HG03103 (cell line): ENCODE results near the gene SLC25A39.
"Not testable (repeated sequence)": the region's sequence is repeated elsewhere in the genome, so short reads cannot be mapped to it uniquely, and the experiment has no call there.

Experiments
- ATAC-seq: cut with Tn5 transposase; IDR thresholded peaks from one replicate; pipeline ENCODE4 v1.9.1; 2021; ENCODE audit warnings: low read depth; ENCODE audit not compliant: unreplicated experiment

The SLC25A39 gene

GRCh38 chr17:44354582-44355561 is 30.2 kb upstream of the SLC25A39 start:
- no peak for ATAC-seq

GRCh38 chr17:44353672-44354331 is 29.2 kb upstream of the SLC25A39 start:
- ATAC-seq, result no peak

- ATAC-seq, result no peak
Measured at GRCh38 chr17:44352828-44353671, 28.4 kb upstream of the SLC25A39 start.

- no peak for ATAC-seq
Measured at GRCh38 chr17:44351961-44352827, 27.6 kb upstream of the SLC25A39 start.

- ATAC-seq, result no peak
Measured at GRCh38 chr17:44351464-44351863, 26.8 kb upstream of the SLC25A39 start.

- ATAC-seq, result no peak
Measured at GRCh38 chr17:44350733-44351226, 26.2 kb upstream of the SLC25A39 start.

- no peak for ATAC-seq
Measured at GRCh38 chr17:44349553-44350070, 25.0 kb upstream of the SLC25A39 start.

- ATAC-seq, result no peak
Measured at GRCh38 chr17:44348988-44349364, 24.4 kb upstream of the SLC25A39 start.

GRCh38 chr17:44348234-44348987 is 23.8 kb upstream of the SLC25A39 start:
- no peak for ATAC-seq

- ATAC-seq, result not testable (repeated sequence)
Measured at GRCh38 chr17:44347206-44348055, 22.8 kb upstream of the SLC25A39 start.

- ATAC-seq, result no peak
Measured at GRCh38 chr17:44346064-44346844, 21.6 kb upstream of the SLC25A39 start.

- no peak for ATAC-seq
Measured at GRCh38 chr17:44345454-44346026, 20.9 kb upstream of the SLC25A39 start.

- ATAC-seq, result peak; percentile 51
Measured at GRCh38 chr17:44344939-44345453, 20.4 kb upstream of the SLC25A39 start, which contains the start of gene GRN. GRN (plus strand) TSS chr17:44345302; CDS start chr17:44349165, 3,863 bp downstream.

- ATAC-seq, result no peak
Measured at GRCh38 chr17:44343510-44344209, 19.0 kb upstream of the SLC25A39 start.

GRCh38 chr17:44340553-44340952 is 15.9 kb upstream of the SLC25A39 start:
- not testable (repeated sequence) for ATAC-seq

- no peak for ATAC-seq
Measured at GRCh38 chr17:44338702-44339101, 14.1 kb upstream of the SLC25A39 start.
